GM12864 (cell line): ENCODE data around the gene LOX.
A peak's percentile ranks its signal among the peaks of the same experiment; 100 is the strongest.
"Not testable (repeated sequence)": the region's sequence is repeated elsewhere in the genome, so short reads cannot be mapped to it uniquely, and the experiment has no call there.

Experiments used
- DNase-seq: peaks from one replicate; pipeline ENCODE4 v3.0.0-alpha.2; 2011; ENCODE audit warnings: low read depth
- H3K4me3 ChIP-seq: 2 replicates; pipeline ENCODE4 v1.5.1; 2011; ENCODE audit warnings: mild to moderate bottlenecking, low read depth, low read length, control low read depth
- CTCF ChIP-seq: IDR thresholded peaks from 2 replicates; pipeline ENCODE4 v1.5.1; 2011; ENCODE audit warnings: low read depth, mild to moderate bottlenecking, moderate library complexity, low read length, control low read depth, inconsistent platforms; ENCODE audit errors: missing control alignments

The LOX gene

DNA sequence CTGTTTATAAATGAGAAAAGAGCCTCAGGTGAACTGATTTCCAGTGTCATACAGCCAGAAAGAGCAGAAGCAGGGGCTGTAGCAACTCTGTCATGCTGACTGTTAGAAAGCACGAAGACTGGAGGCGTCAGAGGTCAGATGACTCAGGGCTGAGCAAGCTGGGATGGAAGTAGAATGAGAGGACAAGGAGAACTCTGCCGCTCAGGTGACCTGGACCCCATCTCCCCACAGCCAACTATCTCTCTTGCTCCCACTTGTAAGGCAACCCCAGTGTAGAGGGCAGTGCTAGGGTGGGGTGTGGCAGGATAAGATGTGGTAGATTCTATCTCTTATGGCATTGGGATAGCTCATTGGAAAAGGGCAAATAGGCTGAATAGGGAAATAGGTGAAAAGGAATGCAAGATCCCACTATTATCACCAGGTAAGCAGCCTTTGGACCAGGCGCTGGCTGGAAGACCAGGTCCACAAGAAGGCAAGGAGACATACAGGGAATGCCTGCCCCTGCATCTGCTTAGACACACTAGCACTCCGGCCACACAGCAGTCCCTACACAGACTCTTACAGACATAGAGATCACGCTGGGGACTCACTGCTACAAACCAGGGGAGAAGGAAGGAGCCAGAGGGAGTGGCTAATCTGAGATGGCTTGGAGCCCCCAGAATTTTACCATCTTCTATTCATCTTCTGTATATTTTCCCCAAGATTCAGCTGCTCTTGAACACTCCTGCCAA lies 21.2 kb upstream of the LOX start:
- no peak for TF ChIP-seq CTCF
- H3K4me3 ChIP-seq: no peak overlapping the region
- no peak for DNase-seq

DNA sequence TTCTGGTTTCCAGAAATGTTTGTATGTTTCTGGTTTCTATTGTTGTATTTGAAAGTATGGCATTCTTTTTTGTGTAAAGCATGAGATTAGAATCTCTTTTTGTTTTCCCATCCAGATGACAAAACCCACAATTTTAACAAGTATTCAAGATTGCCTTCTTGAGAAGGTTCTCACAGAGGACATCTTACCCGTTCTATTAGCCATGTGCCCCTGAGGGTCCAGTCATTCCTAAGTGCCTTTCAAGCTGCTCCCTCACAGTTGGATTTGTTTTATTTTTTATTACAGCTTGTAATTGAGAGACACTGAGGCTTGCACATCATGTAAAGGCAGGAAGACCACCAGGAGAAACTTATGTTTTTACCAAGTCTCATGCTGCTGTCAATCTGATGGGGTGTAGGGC lies 19.3 kb upstream of the LOX start:
- TF ChIP-seq CTCF: no peak
- no peak for DNase-seq
- no peak overlapping the region for H3K4me3 ChIP-seq

- H3K4me3 ChIP-seq: no peak overlapping the region
- DNase-seq: no peak
- TF ChIP-seq CTCF: no peak
These were observed 17.1 kb upstream of the LOX start for GRCh38 chr5:122095158-122095557.

DNA sequence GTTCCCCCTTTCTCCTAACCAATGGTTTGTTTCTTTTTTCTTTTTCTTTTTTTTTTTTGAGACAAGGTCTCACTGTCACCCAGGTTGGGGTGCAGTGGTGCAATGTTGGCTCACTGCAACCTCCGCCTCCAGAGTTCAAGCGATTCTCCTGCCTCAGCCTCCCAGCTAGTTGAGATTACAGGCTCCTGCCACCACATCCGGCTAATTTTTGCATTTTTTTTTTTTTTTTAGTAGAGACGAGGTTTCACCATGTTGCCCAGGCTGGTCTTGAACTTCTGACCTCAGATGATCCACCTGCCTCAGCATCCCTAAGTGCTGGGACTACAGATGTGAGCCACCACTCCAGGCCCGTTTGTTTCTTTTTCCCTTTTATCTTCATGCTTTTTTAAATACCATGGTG lies 16.2 kb upstream of the LOX start:
- H3K4me3 ChIP-seq, DNase-seq: not testable (repeated sequence)

- no peak overlapping the region for H3K4me3 ChIP-seq
- no peak for TF ChIP-seq CTCF
- DNase-seq: no peak
These were observed 15.5 kb upstream of the LOX start for GRCh38 chr5:122093415-122094180.

- H3K4me3 ChIP-seq: no peak overlapping the region
- no peak for DNase-seq
- TF ChIP-seq CTCF: peak; percentile 8
These were observed 14.0 kb upstream of the LOX start for GRCh38 chr5:122091936-122092600.
